Ascending aorta (tissue), 2 donors: ENCODE data around the gene DGKI. TPM values are rescaled to one million over a fixed set of nuclear protein-coding genes. Genes with fewer than 3 reads are reported as not detected.

ENCODE experiments used
- DNase-seq, 2 donors: peaks; one replicate each; pipeline ENCODE4 v3.0.0-alpha.2; 2019; ENCODE audit warnings: low spot score in 2 of 2
- H3K27ac ChIP-seq, 2 donors: fragments of 200-600 bp; sonication (generic); one replicate each; pipeline ENCODE4 v1.5.1; 2016 to 2017; ENCODE audit warnings: mild to moderate bottlenecking in 1 of 2
- H3K27me3 ChIP-seq: fragments of 200-600 bp; sonication (generic); one replicate; pipeline ENCODE4 v1.5.1; 2017
- H3K36me3 ChIP-seq, 2 donors: fragments of 200-600 bp; sonication (generic); one replicate each; pipeline ENCODE4 v1.5.1; 2016
- H3K4me1 ChIP-seq, 2 donors: fragments of 200-600 bp; sonication (generic); one replicate each; pipeline ENCODE4 v1.5.1; 2016 to 2017; ENCODE audit warnings: mild to moderate bottlenecking in 1 of 2
- H3K4me3 ChIP-seq, 2 donors: fragments of 200-600 bp; sonication (generic); one replicate each; pipeline ENCODE4 v1.5.1; 2016 to 2017; ENCODE audit warnings: mild to moderate bottlenecking in 1 of 2
- H3K9me3 ChIP-seq, 2 donors: fragments of 200-600 bp; sonication (generic); one replicate each; pipeline ENCODE4 v1.5.1; 2016
- intact Hi-C: fragments of 100-400 bp; cut with DNase I; formaldehyde crosslinking; loops from one replicate; pipeline ENCODE4 v1.15.1; 2023
- total RNA-seq: library from RNA; depleted of rRNA; stranded (reverse); fragments of >200 nt; gene quantifications from one replicate; pipeline ENCODE4 v1.1.0, GENCODE V29; 2016
- TF ChIP-seq, protein P1 (sequence below), 3 experiments: fragments of 200-600 bp in 2 of 3; fragments of 450-650 bp in 1 of 3; sonication (generic) in 2 of 3; IDR thresholded peaks; one replicate each; pipeline ENCODE4 v1.5.1; 2016 to 2019; ENCODE audit warnings: antibody characterized with exemption in 3 of 3, mild to moderate bottlenecking in 1 of 3, moderate library complexity in 1 of 3

DGKI gene
- total RNA-seq, 1 donor from 2014 or later: 13.4 TPM

DNA sequence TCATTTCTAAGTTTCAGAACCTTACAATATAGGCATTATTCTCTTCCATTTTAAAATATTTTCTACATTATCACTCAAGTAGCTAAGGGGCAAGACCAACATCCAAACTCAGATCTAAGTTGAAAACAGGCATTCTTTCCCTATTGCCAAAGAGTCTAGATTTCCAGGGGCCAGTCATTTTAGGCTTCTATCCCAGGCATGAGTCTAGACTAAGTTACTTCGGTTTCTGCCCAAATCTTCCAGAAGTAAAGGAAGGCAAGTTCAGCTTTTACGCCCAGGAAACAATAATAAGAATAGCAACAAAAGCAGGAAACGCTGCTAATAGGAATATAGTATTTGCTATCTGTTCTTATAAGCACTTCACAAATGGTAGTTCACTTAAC lies 189.9 kb downstream of the DGKI start:
- Histone ChIP-seq H3K4me1 (peaks cover 5 to 9% of the 10 kb centered on the region in 2 donors), H3K27ac (peak overlapping the region; percentile 47 to 60), H3K9me3 (no peaks in the 10 kb centered on the region), H3K4me3 (no peak overlapping the region), H3K27me3 (no peaks in the 10 kb centered on the region), H3K36me3 (no peaks in the 10 kb centered on the region)
- intact Hi-C loops: loop anchor here (1.0 to 5.0 kb wide), 5 partner anchors 115 to 352 kb away; partner anchors contain the start of gene DGKI
- TF ChIP-seq, protein P1, sequence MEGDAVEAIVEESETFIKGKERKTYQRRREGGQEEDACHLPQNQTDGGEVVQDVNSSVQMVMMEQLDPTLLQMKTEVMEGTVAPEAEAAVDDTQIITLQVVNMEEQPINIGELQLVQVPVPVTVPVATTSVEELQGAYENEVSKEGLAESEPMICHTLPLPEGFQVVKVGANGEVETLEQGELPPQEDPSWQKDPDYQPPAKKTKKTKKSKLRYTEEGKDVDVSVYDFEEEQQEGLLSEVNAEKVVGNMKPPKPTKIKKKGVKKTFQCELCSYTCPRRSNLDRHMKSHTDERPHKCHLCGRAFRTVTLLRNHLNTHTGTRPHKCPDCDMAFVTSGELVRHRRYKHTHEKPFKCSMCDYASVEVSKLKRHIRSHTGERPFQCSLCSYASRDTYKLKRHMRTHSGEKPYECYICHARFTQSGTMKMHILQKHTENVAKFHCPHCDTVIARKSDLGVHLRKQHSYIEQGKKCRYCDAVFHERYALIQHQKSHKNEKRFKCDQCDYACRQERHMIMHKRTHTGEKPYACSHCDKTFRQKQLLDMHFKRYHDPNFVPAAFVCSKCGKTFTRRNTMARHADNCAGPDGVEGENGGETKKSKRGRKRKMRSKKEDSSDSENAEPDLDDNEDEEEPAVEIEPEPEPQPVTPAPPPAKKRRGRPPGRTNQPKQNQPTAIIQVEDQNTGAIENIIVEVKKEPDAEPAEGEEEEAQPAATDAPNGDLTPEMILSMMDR (IDR thresholded peaks at IDR 0.05): no peak
- no peak for DNase-seq

DNA sequence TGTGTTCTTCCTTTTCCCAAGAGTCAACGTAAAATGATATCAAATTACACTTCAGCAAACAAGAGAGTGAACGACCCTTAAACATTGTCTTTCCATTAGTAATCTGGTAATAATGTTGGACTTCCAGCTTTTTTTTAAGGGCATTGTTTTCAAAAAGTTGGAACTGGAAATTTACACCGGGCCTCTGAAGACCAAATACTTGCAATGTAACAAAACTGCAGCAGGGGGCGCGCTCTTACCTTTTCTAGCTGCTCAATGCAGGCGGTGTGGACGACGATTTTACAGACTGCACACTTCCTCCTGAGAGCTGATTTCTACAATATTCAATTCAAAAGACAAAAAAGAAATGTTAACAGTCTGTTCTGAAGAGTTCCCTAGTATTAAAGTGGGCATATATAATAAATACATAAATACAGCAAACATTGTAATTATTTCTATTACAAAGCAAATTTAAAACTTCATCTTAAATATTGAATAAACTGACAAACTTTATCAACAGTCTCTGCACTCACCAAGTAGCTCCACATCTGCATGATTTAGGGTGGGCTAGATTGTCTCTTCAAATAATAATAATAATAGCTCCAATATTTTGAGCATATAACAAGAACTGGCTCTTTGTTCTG lies 190.4 kb downstream of the DGKI start:
- H3K4me3 ChIP-seq: no peak overlapping the region
- TF ChIP-seq, protein P1 (IDR thresholded peaks at IDR 0.05): peak; percentile 57 to 89 (median 88)
- no peaks in the 10 kb centered on the region for H3K27me3 ChIP-seq
- H3K36me3 ChIP-seq: no peaks in the 10 kb centered on the region
- peak in 1 of 2 donors; percentile 90 for DNase-seq
- H3K4me1 ChIP-seq: peaks cover 5 to 9% of the 10 kb centered on the region in 2 donors
- H3K9me3 ChIP-seq: no peaks in the 10 kb centered on the region
- intact Hi-C loops: loop anchor here (1.0 to 5.0 kb wide), 5 partner anchors 116 to 352 kb away; partner anchors contain the start of gene DGKI
- peak overlapping the region; percentile 47 to 60 for H3K27ac ChIP-seq

DNA sequence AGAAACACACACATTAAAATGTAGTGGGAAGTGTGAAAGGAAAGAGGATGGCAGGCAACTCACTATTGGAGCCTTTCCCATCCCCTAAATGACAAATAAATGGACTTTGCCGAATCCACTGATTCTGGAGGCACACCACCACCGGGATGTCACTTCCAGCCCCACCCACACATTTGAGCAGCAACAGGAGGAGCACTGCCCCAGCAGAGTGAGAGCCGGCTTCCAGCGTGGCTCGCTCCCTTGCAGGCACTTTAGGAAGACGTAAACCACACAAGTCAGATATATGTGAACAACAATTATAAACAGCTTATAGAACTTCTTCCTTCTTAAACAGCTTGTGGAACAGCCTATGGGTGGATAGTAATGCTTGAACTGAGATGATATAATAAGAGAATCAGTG lies 191.0 kb downstream of the DGKI start:
- TF ChIP-seq, protein P1 (IDR thresholded peaks at IDR 0.05): no peak
- no peak overlapping the region for H3K27ac ChIP-seq
- peaks cover 5 to 9% of the 10 kb centered on the region in 2 donors for H3K4me1 ChIP-seq
- intact Hi-C loops: loop anchor here (1.0 to 5.0 kb wide), 5 partner anchors 116 to 353 kb away; partner anchors contain the start of gene DGKI
- DNase-seq: no peak
- no peaks in the 10 kb centered on the region for H3K9me3 ChIP-seq
- H3K4me3 ChIP-seq: no peak overlapping the region
- no peaks in the 10 kb centered on the region for H3K27me3 ChIP-seq
- H3K36me3 ChIP-seq: no peaks in the 10 kb centered on the region

DNA sequence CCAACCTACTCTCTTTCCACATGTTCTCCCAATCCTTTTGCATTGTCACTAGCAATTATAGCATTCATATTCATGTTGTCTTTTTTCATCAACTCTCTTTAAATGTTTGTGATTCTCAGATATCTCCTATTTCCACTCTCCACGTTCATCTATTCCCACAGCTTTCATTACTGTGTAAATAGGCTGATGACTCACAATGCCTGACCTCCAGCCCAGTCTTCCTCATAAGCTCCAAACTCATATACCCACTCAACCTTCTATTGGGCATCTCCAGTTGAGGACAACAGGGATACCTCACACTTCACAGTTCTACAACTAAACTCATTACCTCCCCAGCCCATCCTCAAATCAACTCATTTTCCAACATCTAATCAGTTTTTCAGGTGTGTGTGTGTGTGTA lies 194.1 kb downstream of the DGKI start:
- no peak for DNase-seq
- intact Hi-C loops: no loop called here

DNA sequence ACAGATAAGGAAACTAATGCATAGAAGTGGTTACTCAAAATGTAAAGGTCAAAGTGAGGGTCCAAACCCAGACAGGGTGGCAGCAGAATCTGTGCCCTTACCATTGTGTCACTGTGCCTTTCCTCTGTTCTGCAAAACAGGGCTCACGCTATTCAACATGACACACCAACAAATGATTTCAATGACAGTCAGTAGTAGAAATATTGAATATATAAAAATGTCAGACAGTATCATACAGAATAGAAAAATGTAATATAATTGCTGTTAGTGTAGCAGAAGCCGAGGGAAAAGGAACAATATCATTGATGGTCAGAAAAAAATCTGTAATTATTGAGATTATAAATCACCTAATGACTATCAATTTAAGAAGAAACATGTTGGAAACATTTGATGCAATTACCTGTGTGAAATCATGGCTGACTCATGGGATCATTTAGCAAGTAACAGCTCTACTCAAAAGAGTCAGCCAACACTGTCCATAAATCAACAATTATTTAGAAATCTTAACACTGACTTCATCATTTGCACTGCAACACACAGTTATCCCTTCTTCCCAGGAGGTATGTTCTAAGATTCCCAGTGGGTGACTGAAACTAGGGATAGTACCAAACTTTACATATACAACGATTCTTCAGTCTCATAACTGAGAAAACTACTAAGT lies 198.7 kb downstream of the DGKI start:
- Histone ChIP-seq H3K4me1 (no peaks in the 10 kb centered on the region), H3K27ac (no peak overlapping the region), H3K4me3 (no peak overlapping the region), H3K27me3 (no peaks in the 10 kb centered on the region), H3K9me3 (no peaks in the 10 kb centered on the region), H3K36me3 (no peaks in the 10 kb centered on the region)
- DNase-seq: no peak
- intact Hi-C loops: no loop called here
- TF ChIP-seq, protein P1 (IDR thresholded peaks at IDR 0.05): no peak

More for the DNA sequence above, 194.1 kb downstream of the DGKI start:
- H3K9me3 ChIP-seq: no peaks in the 10 kb centered on the region
- H3K4me1 ChIP-seq: peaks cover 3 to 9% of the 10 kb centered on the region in 2 donors
- TF ChIP-seq, protein P1 (IDR thresholded peaks at IDR 0.05): no peak
- no peak overlapping the region for H3K4me3 ChIP-seq
- H3K36me3 ChIP-seq: no peaks in the 10 kb centered on the region
- H3K27me3 ChIP-seq: no peaks in the 10 kb centered on the region
- no peak overlapping the region for H3K27ac ChIP-seq
